Erythroblast (primary cell): ENCODE measurements around the gene ARHGAP30.

Experiments used
- GATA1 ChIP-seq: IDR thresholded peaks from 2 replicates; pipeline ENCODE4 v1.6.1; 2011; ENCODE audit warnings: low read depth, mild to moderate bottlenecking, control low read depth, low read length, moderate library complexity
- POLR2A ChIP-seq: IDR thresholded peaks from 2 replicates; pipeline ENCODE4 v1.6.1; 2011; ENCODE audit warnings: mild to moderate bottlenecking, low read length

DNA sequence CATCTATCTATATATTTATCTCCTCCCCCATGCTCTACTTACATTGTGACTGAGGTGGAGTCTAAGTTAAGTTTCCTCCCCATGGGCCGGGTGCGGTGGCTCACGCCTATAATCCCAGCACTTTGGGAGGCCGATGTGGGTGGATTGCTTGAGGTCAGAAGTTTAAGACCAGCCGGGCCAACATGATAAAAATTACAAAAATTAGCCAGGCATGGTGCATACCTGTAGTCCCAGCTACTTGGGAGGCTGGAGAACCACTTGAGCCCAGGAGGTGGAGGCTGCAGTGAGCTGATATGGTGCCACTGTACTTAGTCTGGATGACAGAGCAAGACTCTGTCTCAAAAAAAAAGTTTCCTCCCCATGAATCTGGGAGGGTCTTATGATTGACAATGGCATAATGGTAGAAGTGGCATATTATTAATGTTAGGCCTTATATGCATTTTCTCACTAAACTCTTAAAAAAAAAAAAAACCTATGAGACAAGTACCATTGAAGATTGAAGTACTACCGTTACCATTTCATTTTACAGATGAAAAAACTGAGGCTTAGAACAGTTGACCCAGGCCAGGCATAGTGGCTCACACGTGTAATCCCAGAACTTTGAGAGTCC, 60.0 kb downstream of the ARHGAP30 start:
- TF ChIP-seq POLR2A (peak; percentile 31), GATA1 (no peak)
